ENCODE data around the gene GPR31.

Gene GPR31

DNA sequence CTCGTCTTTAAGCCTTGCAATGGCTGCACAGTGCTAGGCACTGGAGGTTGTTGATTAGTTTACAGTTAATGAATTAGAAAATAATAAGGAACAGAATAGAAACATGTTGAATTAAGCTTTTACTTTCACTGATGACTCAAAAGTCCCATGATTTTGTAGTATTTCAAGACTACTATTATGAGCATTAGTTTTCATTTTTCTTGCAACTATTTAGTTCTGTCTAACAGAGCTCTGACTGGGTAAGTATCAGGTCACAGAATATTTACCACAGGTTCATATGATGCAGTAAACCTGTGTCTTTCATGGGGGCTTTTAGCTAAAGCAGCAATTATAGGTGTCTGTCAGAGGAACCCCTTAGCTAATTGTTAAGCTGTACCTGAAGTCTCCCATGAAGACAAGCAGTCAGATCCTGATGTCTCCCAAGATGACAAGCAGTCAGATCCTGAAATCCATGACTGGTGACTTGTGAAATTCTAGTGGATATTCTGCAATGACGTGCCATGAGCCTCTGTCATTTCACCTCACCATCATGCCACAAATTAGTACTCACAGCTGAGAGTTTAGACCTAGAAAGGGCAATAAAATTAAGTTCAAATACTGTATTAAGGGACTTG, 8.2 kb upstream of the GPR31 start:
- DNase-seq: no peak

DNA sequence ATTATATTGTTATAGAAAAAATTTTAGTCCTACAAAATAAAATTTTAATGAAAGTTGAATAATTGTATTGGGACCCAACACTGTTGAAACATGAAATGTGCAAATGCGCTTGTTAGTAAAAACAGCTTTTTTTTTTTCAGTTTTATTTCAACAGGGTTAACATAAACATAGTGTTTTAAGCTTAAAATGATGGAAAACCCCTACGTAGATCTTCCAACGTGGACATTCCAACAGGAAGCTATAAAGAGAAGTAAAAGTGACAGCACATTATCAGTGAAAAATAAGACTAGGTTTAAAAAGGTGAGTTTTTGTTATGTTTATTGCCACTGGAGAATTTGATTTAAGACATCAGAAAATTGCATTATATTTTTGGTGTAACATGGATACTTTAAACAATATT, 6.5 kb upstream of the GPR31 start:
- no peak for DNase-seq

DNA sequence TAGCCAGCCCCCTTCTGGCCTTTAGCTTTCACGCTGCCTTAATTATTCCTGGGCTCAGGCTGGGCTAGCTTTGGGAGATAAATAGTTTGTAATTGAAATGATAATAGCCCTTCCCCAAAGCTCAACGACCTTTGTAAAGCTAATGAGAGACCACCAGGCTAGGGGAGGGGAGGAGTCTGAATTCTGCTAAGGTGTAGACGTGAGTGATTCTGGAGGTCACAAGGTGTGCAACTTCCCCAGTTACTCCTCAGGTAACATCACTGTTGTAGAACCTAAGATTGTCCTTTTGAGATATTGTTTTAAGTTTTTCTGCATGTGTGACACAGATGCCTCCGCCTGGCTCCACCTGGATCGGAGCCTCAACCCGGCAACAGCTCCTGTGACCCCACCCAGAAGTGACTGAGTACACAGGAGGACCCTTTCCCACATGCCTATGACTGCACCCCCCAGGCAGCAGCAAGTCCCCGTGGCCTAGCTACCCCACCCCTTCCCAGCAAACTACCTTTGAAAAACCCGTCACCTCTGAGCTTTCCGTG, 5.8 kb upstream of the GPR31 start:
- DNase-seq: no peak

DNA sequence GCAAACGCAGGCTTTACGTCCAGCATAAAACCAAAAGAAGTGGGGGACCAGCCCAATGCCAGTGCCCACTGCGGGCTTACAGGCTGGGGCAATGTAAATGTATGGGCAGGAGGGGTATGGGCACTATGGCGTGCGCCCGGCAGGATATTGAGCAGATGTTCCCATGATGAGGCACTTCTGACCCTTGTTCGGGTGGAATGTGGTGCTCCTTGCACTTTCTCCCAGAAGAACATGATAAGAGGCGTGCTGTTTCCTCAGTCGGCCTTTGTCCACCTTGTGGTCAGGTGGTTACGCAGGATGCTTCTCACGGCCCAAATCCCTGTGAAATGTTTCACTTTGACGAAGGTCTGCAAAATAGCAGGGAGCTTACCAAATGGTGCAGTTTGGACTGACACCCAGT, 4.8 kb upstream of the GPR31 start:
- DNase-seq: no peak

DNA sequence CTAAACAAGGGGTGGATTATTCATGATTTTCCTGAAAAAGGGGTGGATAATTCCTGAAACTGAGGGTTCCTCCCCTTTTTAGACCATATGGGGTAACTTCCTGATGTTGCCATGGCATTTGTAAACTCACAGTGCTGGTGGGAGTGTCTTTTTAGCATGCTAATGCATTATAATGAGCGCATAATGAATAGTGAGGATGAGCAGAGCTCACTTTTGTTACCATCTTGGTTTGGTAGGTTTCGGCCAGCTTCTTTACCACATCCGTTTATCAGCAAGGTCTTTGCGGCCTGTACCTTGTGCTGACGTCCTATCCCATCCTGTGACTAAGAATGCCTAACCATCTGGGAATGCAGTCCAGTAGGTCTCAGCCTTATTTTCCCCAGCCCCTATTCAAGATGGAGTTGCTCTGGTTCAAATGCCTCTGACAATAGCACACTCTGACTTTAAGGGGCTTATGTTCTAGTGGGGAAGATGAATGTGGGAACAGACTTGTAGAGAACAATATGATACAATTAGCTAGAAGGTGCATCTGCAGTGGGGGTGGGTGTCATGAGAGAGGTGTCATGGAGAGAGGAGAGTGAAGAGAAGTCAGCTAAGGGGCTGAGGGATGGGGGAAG, 4.2 kb upstream of the GPR31 start:
- DNase-seq: no peak

DNA sequence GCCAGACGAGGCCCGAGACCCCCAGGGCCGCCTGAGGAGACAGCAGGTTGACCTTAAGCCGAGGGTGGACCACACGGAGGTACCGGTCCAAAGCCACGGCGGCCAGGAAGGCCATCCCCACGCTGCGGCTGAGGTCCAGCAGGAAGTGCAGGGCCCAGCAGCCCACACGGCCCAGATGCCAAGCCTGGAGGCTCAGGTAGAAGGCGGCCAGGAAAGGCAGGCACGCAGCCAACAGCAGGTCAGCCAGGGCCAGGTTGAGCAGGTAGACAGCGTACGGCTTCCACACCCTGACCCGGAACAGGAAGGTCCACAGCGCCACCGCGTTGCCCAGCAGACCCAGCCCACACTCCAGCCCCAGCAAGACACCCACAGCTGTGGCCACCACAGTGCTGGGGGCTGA, 366 bp downstream of the GPR31 start:
- no peak for DNase-seq

DNA sequence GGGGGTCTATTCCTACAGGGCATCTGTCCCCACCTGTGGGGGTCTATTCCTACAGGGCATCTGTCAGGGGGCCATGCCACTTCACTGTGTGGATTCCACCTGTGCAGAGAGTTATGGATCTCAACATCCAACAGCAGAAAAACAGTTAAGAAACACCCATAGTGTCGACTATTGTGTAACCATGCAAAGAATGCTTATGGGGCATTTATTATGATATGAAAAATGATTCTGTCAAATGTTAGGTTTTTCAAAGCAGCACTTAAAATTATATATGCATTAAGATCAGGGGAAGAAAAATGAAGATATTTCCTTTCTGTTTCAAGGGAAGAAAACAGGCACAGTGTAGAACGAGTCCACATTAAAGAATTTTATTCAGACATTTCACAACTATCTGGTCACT, 2.9 kb downstream of the GPR31 start:
- DNase-seq: no peak

DNA sequence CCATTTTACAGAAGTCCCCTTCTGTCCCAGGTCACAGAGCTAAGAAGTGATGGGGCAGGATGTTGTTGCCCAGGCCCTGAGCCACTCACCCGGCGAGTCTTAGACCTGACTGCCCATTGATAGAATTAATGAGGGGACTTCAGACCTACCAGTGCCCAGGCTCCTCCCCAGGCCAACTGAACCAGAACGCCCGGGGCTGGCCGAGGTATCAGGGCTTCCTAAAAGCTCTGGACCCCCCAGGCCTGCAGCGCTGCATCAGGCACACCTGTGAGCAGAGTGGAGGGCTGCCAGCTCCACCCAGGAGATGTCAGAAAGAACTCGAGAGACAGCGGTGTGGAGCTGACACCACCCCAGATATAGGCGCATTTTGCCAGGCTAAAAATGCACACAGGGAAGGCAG, 3.5 kb downstream of the GPR31 start:
- no peak for DNase-seq

DNA sequence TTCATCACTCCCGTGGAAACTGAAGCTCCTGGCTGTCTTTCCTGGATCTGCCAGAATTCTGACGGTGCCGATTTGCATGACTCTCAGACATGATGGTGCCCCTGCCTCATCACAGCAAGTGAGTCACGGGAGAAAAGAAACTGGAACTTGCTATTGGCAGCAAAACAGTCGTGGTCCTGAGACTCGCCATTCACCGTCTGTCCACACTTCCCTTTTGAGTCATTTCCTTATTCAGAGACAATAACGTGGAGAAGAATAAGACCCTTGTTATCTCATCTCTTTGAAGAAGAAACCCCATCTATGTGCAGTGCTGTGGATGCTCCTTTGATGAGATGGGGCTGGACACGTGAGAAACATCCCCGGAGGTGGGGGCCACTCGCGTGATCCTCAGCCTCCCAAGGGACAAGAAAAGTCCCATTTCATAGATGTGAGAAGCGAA, 4.2 kb downstream of the GPR31 start:
- DNase-seq: no peak

DNA sequence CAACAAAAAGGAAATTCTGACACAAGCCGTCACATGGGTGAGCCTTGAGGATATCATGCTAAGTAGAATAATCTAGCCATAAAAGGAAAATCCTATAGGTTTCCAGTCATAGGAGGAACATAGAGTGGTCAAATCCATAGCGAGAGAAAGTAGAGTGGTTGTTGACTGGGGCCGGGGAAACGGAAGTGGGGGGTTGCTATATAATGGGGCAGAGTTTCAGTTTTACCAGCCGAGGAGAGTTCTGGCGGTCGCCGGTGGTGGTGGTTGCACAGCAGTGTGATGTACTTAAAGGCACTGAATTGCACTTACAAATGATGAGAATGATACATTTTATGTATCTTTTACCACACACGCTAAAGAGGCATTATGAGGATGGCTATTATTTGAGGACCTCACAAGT, 4.9 kb downstream of the GPR31 start:
- no peak for DNase-seq

DNA sequence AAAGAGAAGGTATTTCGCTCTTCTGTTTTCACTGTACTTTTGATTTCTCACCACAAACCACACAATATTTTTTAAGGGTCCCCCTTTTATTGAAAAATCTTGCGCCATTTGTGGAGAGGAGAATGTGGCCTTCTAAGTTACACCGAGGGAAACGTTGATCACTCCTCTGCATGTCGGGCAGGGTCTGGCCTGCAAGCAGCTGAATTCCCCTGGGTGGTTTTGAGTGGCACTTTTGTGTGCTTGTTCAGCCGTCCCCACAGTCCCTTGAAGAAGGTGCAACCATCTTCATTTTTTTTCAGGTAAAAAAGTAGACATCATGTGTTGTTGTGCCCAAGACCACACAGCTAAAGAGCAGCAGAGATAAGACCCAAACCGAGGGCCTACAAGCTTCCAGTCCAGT, 6.1 kb downstream of the GPR31 start:
- DNase-seq: no peak

DNA sequence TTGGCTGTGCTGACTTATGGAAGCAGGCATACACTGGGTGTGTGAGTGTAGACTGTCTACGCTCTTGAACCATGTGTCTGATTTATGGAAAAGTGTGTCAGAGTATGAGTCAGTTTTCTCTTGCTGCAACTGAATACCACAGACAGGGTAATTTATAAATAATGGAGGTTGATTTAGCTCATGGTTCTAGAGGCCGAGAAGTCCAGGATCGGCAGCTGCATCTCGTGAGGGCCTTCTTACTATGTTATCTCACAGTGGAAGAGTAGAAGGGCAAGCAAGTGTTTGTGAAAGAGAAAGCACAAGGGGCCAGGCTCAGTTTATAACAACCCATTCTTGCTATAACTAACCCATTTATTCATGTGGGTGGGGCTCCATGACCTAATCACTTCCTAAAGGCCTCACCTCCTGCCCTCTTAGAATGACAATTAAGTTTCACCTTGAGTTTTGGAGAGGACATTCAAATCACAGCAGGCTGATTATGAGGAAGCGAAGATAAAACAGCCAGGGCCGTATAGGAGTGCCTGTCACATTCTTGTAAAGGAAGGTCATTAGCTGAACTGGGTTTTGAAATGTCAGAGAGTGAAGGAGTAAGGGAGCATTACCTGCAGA, 6.7 kb downstream of the GPR31 start:
- no peak for DNase-seq

DNA sequence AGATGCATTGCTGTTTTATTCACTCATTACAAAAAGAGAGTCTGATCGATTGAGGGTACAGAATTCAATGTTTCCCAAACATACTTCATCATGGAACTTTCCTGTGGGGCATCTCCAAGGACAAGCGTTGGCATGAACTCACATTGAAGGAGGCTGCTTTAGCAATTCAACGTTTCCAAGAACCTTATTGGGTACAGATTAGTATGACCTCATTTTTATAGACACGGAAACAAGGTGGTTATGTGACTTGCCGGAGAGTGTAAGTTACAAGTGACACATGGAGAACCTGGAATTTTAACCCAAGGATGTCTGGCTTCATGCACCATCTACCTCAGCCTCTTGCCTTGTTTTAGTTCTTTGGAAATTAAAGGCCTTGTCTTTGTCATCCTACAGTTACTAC, 8.8 kb downstream of the GPR31 start:
- DNase-seq: no peak

DNA sequence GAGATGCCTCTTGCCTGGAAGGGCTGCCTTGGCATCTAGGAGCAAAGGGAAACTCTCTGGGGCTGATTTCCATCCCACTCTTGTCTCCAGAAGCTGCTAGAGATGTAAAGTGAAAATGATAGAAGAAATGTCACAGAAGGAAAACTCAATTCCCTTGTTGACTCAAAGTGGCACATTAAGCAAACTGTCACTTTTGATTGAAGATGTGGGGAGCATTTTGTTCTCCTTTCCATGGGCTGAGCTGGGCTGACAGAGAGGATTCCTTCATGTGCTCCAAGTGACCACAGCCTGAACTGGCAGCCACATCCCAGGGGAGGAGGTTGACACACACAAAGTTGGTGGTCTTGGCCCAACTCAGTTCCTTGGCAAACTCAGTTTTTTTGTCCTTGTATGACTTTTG, 9.8 kb downstream of the GPR31 start:
- DNase-seq: no peak

DNA sequence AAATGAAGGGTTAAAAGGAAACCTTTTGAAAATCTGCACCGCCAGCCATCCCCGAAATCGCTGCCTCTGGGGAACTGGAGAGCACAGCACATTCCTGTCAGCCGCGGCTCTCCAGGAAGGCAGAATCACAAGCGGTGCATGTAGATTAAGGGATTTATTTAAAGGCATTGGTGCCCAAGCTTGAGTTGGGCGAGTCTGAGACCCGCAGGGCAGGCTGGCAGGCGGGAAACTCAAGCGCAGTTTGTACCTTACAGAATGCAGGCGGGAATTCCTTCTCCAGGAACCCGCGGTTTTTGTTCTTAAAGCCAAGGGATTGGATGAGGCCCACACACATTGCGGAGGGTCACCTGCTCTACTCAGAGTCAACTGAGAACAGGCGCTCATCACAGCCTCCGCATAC, 10.8 kb downstream of the GPR31 start:
- no peak for DNase-seq

DNA sequence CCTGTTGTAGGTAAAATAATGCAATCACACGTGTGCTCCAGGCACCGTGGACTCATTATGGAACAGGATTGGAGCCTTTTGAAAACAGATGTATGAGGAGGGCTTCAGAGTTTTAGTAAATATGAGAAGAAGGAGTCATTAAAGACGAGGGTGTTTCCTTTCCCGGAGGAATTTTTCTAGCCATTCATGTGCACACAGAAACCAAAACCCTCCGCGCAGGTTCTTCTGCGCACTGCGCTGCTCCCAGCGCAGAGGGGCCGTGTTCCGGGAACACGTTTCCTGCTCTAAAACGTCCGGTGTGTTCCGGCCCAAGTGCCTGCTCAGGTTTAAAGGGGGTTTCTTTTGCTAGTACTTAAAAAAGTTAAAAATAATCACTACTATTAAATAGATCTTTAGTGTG, 11.6 kb downstream of the GPR31 start:
- no peak for DNase-seq

DNA sequence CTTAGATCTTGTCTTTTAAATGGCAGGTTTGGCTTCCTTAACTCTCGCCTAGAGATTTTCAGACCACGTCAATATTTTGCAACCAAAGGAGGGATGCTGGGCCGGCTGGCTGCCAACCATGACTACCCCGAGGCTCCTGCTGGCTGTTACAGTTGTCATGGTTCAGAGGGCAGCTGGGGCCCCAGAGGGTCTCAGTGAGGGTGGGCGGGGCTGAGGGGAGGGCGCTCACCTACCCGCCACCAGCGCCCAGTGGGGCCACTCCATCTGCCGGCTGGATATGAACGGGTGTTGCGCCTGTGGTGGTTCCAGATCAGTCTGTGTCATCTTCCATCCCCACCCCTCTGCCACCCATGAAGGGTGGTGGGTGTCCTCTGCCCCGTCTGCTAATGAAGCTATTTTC, 12.3 kb downstream of the GPR31 start:
- no peak for DNase-seq

DNA sequence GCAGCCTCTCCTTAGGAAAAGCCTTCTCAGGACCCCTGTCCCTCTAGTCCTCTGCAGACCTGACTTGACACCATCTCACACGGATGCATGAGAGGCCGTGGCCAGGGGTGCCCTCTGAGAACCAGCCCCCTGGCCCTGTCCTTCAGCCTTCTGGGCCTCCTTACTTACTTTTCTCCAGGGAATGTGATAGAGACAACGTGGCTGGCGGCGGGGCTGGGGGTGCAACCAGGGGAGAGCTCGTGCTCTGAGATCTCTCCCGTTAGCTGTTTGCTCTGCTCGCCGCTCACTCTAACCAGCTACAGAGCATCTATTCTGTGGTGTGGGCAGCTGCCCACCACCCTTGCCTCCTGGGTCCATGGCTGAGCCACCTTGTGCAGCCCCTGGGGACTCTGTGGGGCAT, 14.7 kb downstream of the GPR31 start:
- DNase-seq: no peak

DNA sequence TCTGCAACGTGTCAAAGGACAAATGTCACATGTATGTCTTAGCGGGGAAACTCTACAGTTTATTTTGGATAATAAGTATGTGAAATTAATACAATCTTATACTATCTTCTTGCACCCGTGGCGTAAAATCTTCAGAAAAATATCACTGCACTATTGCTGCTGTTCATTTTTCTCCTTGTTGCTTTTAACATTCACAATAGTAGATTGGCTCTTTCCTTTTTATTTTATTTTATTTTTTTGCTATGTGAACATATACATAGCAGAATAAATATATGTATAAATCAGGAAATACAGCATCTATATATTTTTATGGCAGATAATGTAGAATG, 15.4 kb downstream of the GPR31 start:
- DNase-seq: no peak

DNA sequence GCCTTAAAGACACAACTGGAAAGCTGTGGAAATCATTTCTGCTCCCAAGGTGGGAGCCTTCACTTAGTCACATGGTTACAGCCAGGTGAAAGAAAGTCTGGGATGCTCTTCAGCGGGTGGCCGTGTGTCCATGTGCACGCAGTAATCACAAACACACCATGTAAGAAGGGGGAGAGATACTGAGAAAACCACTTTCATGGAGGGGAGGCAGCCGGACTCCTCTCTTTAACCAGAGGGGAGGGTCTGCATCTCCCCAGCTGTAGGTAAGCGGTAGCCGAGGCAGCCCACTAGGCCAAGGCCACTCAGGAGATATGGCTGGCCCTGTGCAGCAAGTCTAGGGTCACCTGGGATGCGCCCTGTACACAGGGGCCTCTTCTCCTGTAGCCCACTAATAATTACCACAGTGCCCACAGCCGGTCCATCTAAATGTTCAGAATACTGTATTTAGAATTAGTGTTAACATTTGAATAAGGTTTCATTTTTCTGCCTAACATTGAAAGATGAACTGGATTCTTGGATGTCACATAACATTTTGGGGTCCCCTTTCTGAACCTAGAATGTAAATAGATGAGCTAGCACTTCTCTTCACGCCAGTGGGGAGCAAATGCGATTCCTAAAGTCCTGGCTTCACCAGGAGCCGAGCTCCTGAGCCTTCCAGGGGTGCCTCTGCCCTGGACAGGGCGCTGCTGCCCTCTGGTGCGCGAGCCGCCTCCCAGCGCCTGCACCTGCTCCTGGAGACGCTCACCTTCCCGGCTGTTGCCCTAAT, 15.9 kb downstream of the GPR31 start:
- no peak for DNase-seq

DNA sequence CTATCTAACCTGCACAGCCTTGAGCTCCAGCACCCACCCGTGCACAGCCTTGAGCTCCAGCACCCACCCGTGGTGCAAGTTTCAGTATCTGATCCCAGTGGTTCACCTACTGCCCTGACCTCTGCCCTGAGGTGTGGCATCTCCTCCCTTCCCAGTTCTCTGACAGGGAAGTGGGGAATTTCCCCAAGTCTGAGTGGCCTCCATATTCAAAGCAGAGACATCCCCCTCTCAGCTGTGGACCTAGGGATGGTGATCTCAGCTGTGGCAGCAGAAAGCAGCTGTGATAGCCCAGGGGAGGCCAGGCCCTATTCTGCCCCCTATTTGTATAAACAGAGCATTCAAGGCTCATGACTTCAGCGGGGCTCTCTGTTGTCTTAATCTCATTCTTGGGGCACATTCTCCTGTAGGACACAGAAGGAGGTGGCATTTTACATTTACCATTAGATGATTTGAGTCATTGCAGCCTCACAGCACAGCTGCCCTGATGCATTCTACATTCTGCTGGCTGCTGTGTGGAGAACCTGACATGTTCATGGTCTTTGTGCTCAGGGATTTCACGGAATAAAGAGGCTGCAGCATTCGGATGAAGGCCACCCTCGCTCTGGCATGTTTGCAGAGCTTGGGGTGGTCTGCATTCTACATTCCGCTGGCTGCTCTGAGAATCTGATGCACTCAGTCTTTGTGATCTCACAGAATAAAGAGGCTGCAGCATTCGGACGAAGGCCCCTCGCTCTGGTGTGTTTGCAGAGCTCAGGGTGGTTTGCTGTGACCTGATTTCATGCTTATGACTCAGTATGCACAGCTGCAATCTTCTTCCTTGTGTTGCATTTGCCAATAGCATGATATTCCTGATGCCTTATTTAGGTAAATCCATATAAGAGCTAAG, 16.9 kb downstream of the GPR31 start:
- no peak for DNase-seq

DNA sequence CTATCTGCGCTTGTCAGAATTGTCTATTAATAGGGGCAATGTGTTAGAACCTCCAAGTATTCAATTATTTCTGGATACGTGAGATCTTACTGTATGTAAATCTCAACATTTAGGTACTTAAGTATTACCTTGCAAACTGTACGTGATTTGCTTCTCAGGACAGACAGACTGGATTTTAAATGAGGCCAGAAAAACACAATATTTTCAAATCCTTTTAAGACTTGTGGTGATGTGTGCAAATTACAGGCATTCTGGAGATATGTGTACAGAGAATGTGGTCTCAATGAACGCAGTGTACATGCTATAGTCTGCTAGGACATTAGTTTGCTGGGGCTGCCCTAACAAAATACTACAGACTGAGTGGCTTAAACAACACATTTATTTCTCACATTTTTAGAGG, 18.0 kb downstream of the GPR31 start:
- no peak for DNase-seq

DNA sequence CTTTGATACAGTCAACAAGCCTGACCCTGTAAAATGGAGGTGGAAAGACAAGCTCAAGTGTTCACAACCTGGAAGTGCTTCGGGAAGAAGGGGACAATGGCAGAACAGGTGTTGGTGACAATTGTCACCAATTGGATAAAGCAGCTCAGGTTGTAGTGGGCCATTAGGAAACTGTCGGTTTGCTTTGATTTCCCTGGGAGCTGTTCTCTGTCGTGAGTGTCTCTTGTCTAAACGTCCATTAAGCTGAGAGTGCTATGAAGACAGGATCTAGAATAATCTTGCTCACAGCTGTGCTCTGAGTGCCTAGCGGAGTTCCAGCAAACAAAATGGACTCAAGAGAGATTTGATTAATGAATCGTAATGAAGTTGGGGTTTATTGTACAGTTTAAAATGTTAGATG, 19.9 kb downstream of the GPR31 start:
- DNase-seq: no peak

Data from NCI-H1694 treated with DMSO at 0.1 percent for 48 hours (cell line).